ENCODE data around the gene KCNA2.

DNA sequence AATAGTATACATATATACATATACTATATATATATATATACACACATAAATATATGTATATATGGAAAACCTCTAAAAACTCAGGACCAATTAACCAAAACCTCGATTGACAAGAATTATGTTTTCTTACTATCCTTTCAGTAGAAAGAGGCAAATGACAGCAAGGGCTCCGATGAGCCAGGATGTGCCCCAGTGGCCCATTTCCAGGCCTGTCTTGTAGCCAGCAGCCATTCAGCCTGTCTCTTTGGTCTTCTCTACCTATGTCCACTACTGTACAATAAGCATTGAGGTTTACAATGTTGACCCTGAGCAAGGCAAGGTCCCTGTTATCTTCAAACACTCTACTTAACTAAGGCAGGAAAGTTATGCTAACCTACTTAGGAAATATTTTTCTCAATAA lies 9.8 kb downstream of the KCNA2 start:
- TF ChIP-seq, protein P1, sequence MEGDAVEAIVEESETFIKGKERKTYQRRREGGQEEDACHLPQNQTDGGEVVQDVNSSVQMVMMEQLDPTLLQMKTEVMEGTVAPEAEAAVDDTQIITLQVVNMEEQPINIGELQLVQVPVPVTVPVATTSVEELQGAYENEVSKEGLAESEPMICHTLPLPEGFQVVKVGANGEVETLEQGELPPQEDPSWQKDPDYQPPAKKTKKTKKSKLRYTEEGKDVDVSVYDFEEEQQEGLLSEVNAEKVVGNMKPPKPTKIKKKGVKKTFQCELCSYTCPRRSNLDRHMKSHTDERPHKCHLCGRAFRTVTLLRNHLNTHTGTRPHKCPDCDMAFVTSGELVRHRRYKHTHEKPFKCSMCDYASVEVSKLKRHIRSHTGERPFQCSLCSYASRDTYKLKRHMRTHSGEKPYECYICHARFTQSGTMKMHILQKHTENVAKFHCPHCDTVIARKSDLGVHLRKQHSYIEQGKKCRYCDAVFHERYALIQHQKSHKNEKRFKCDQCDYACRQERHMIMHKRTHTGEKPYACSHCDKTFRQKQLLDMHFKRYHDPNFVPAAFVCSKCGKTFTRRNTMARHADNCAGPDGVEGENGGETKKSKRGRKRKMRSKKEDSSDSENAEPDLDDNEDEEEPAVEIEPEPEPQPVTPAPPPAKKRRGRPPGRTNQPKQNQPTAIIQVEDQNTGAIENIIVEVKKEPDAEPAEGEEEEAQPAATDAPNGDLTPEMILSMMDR (optimal IDR thresholded peaks at IDR 0.05 in 1 of 3, IDR thresholded peaks at IDR 0.05 in 1 of 3, conservative IDR thresholded peaks at IDR 0.05 in 1 of 3; ENCODE audit: extremely low read depth in 1 of 3, insufficient read depth in 2 of 3, low read length in 3 of 3) = no peak
- TF ChIP-seq EZH2 (IDR thresholded peaks at IDR 0.05; ENCODE audit: low read length) = no peak

All from keratinocyte (primary cell).